CD14-positive monocyte (primary cell): ENCODE results near the gene IL26. TPM values are rescaled to one million over a fixed set of nuclear protein-coding genes. Genes with fewer than 3 reads are reported as not detected.

Source experiments
- DNase-seq, 3 donors: peaks; one replicate each; pipeline ENCODE4 v3.0.0-alpha.2; 2011 to 2022
- H2AFZ ChIP-seq: 2 replicates; pipeline ENCODE4 v1.6.0; 2012; ENCODE audit warnings: mild to moderate bottlenecking, low read depth, low read length, inconsistent platforms; ENCODE audit not compliant: insufficient read depth, poor library complexity, severe bottlenecking
- H3K27ac ChIP-seq, 2 donors: 1 replicate in 1 of 2; 2 replicates in 1 of 2; pipeline ENCODE4 v1.5.1; 2012 to 2013; ENCODE audit warnings: low read length in 2 of 2, control low read depth in 1 of 2, inconsistent platforms in 1 of 2, low read depth in 1 of 2, mild to moderate bottlenecking in 1 of 2
- H3K27me3 ChIP-seq, 2 donors: one replicate each; pipeline versions ENCODE4 v1.6.0 to v1.6.1; 2011 to 2013; ENCODE audit warnings: low read length in 2 of 2; ENCODE audit not compliant: control insufficient read depth in 2 of 2, insufficient read depth in 2 of 2
- H3K36me3 ChIP-seq, 2 donors: replicated peaks in 1 of 2; 1 replicate in 1 of 2; 2 replicates in 1 of 2; pipeline versions ENCODE4 v1.5.1 to v1.6.1; 2012 to 2013; ENCODE audit warnings: low read length in 2 of 2, control low read depth in 1 of 2, inconsistent platforms in 1 of 2, mild to moderate bottlenecking in 1 of 2; ENCODE audit not compliant: insufficient read depth in 2 of 2, control insufficient read depth in 1 of 2
- H3K4me1 ChIP-seq, 2 donors: 1 replicate in 1 of 2; 2 replicates in 1 of 2; pipeline versions ENCODE4 v1.5.1 to v1.6.1; 2012 to 2013; ENCODE audit warnings: low read length in 2 of 2, control low read depth in 1 of 2, inconsistent platforms in 1 of 2, mild to moderate bottlenecking in 1 of 2, moderate library complexity in 1 of 2; ENCODE audit not compliant: insufficient read depth in 2 of 2, control insufficient read depth in 1 of 2
- H3K4me2 ChIP-seq: replicated peaks from 2 replicates; pipeline ENCODE3; 2012; ENCODE audit warnings: low read length, moderate library complexity, mild to moderate bottlenecking; ENCODE audit not compliant: poor library complexity, severe bottlenecking; ENCODE audit errors: extremely low read depth
- H3K4me3 ChIP-seq, 3 experiments: fragments of 200-600 bp in 1 of 3; sonication (generic) in 1 of 3; replicated peaks in 1 of 3; 1 replicate in 2 of 3; 2 replicates in 1 of 3; pipeline ENCODE4 v1.5.1; 2011 to 2013; ENCODE audit warnings: low read length in 3 of 3, mild to moderate bottlenecking in 3 of 3, control low read depth in 2 of 3, low read depth in 2 of 3, inconsistent platforms in 1 of 3, moderate library complexity in 1 of 3
- H3K79me2 ChIP-seq: 2 replicates; pipeline ENCODE4 v1.6.0; 2012; ENCODE audit warnings: mild to moderate bottlenecking, control low read depth, inconsistent platforms, low read length, moderate library complexity; ENCODE audit not compliant: insufficient read depth
- H3K9ac ChIP-seq: 2 replicates; pipeline ENCODE4 v1.6.0; 2017; ENCODE audit warnings: low read length, mild to moderate bottlenecking; ENCODE audit not compliant: insufficient read depth, poor library complexity, severe bottlenecking
- H3K9me3 ChIP-seq, 2 donors: replicated peaks in 1 of 2; 1 replicate in 1 of 2; 2 replicates in 1 of 2; pipeline versions ENCODE4 v1.5.1 to v1.6.1; 2012 to 2013; ENCODE audit warnings: low read length in 2 of 2, control low read depth in 1 of 2; ENCODE audit not compliant: control insufficient read depth in 1 of 2, insufficient read depth in 1 of 2
- H4K20me1 ChIP-seq: 2 replicates; pipeline ENCODE4 v1.6.0; 2012; ENCODE audit warnings: mild to moderate bottlenecking, low read length, control low read depth, moderate library complexity; ENCODE audit not compliant: insufficient read depth
- H3K27ac Mint-ChIP-seq, 7 donors: one replicate each; pipeline ENCODE4 v1.8.0; 2020; ENCODE audit warnings: mild to moderate bottlenecking in 7 of 7, mixed read lengths in 7 of 7, moderate library complexity in 6 of 7, inconsistent platforms in 2 of 7
- H3K27me3 Mint-ChIP-seq, 3 donors: one replicate each; pipeline ENCODE4 v1.8.0; 2021 to 2022; ENCODE audit warnings: low read depth in 3 of 3, mild to moderate bottlenecking in 3 of 3, mixed read lengths in 3 of 3, moderate library complexity in 3 of 3, inconsistent platforms in 1 of 3
- H3K36me3 Mint-ChIP-seq, 2 donors: one replicate each; pipeline ENCODE4 v1.8.0; 2020; ENCODE audit warnings: mixed read lengths in 2 of 2, inconsistent platforms in 1 of 2, mild to moderate bottlenecking in 1 of 2
- H3K4me1 Mint-ChIP-seq: one replicate; pipeline ENCODE4 v1.8.0; 2020; ENCODE audit warnings: mild to moderate bottlenecking, mixed read lengths
- H3K4me3 Mint-ChIP-seq, 2 donors: one replicate each; pipeline ENCODE4 v1.8.0; 2020; ENCODE audit warnings: mild to moderate bottlenecking in 2 of 2, mixed read lengths in 2 of 2, moderate library complexity in 1 of 2
- H3K9me3 Mint-ChIP-seq, 7 donors: one replicate each; pipeline ENCODE4 v1.8.0; 2020 to 2022; ENCODE audit warnings: mixed read lengths in 7 of 7, mild to moderate bottlenecking in 6 of 7, moderate library complexity in 6 of 7, inconsistent platforms in 2 of 7
- WGBS: methylation state at CpG from one replicate; pipeline ENCODE4 v1.1.5; 2013; ENCODE audit warnings: missing lambda C conversion rate; ENCODE audit not compliant: insufficient coverage; 5-methylcytosine and 5-hydroxymethylcytosine counted together
- intact Hi-C, 2 donors: fragments of 100-400 bp; cut with micrococcal nuclease; formaldehyde crosslinking; loops; one replicate each; pipeline versions ENCODE4 v1.15.0 to v1.15.1; 2023
- polyA plus RNA-seq, 3 donors: library from polyadenylated mRNA; depleted of rRNA in 1 of 3; unstranded in 2 of 3; stranded (reverse) in 1 of 3; fragments of 300-500 nt in 2 of 3; fragments of >200 nt in 1 of 3; fragmentation: Illumina TruSeq in 2 of 3; gene quantifications; 1 replicate in 2 of 3; 2 replicates in 1 of 3; pipeline ENCODE4 v1.2.3, GENCODE V29; 2012 to 2021
- TF ChIP-seq, protein P1 (sequence below): fragments of 200-600 bp; IDR thresholded peaks from one replicate; pipeline ENCODE4 v1.8.0; 2022; ENCODE audit warnings: antibody characterized with exemption, mild to moderate bottlenecking

Gene IL26
- polyA plus RNA-seq, 3 donors = not detected

- H3K9me3 Mint-ChIP-seq = peaks cover 0 to 3% (median 2%) of the 10 kb centered on the region in 7 donors
- Histone ChIP-seq H2AFZ (no peak overlapping the region), H3K4me2 (no peak overlapping the region), H3K36me3 (no peaks in the 10 kb centered on the region), H3K27ac (no peak overlapping the region), H3K9me3 (no peaks in the 10 kb centered on the region), H3K79me2 (no peaks in the 10 kb centered on the region), H3K4me1 (no peaks in the 10 kb centered on the region), H4K20me1 (no peaks in the 10 kb centered on the region), H3K9ac (no peak overlapping the region), H3K27me3 (no peaks in the 10 kb centered on the region), H3K4me3 (no peak overlapping the region)
- no peak for DNase-seq
- H3K27me3 Mint-ChIP-seq = peaks cover 0 to 7% (median 0%) of the 10 kb centered on the region in 3 donors
- no peaks in the 10 kb centered on the region for H3K36me3 Mint-ChIP-seq
- H3K4me1 Mint-ChIP-seq = no peaks in the 10 kb centered on the region
- H3K27ac Mint-ChIP-seq = no peak overlapping the region
- intact Hi-C loops = no loop called here
- no peak overlapping the region for H3K4me3 Mint-ChIP-seq
- TF ChIP-seq, protein P1, sequence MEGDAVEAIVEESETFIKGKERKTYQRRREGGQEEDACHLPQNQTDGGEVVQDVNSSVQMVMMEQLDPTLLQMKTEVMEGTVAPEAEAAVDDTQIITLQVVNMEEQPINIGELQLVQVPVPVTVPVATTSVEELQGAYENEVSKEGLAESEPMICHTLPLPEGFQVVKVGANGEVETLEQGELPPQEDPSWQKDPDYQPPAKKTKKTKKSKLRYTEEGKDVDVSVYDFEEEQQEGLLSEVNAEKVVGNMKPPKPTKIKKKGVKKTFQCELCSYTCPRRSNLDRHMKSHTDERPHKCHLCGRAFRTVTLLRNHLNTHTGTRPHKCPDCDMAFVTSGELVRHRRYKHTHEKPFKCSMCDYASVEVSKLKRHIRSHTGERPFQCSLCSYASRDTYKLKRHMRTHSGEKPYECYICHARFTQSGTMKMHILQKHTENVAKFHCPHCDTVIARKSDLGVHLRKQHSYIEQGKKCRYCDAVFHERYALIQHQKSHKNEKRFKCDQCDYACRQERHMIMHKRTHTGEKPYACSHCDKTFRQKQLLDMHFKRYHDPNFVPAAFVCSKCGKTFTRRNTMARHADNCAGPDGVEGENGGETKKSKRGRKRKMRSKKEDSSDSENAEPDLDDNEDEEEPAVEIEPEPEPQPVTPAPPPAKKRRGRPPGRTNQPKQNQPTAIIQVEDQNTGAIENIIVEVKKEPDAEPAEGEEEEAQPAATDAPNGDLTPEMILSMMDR = no peak
These were observed 51.8 kb downstream of the IL26 start for GRCh38 chr12:68173792-68174191.

- Mint-ChIP-seq H3K27me3 (peaks cover 0 to 3% (median 2%) of the 10 kb centered on the region in 3 donors), H3K36me3 (no peaks in the 10 kb centered on the region), H3K4me1 (no peaks in the 10 kb centered on the region), H3K27ac (no peak overlapping the region), H3K4me3 (no peak overlapping the region), H3K9me3 (peaks cover 0 to 5% (median 0%) of the 10 kb centered on the region in 7 donors)
- intact Hi-C loops = no loop called here
- Histone ChIP-seq H3K79me2 (no peaks in the 10 kb centered on the region), H3K27me3 (no peaks in the 10 kb centered on the region), H3K4me2 (no peak overlapping the region), H3K36me3 (no peaks in the 10 kb centered on the region), H3K9ac (no peak overlapping the region), H4K20me1 (no peaks in the 10 kb centered on the region), H2AFZ (no peak overlapping the region), H3K9me3 (no peaks in the 10 kb centered on the region), H3K4me3 (no peak overlapping the region), H3K27ac (no peak overlapping the region), H3K4me1 (no peaks in the 10 kb centered on the region)
- WGBS = 100% methylated on average over 1 of the region's 2 CpGs
- TF ChIP-seq, protein P1 = no peak
- no peak for DNase-seq
These were observed 54.9 kb downstream of the IL26 start for GRCh38 chr12:68170726-68171125.
